SJCRH30 (cell line): ENCODE data around the gene ARHGEF25. TPM values are rescaled to one million over a fixed set of nuclear protein-coding genes. Genes with fewer than 3 reads are reported as not detected.
A peak's percentile ranks its signal among the peaks of the same experiment; 100 is the strongest.
"Not testable (repeated sequence)": the region's sequence is repeated elsewhere in the genome, so short reads cannot be mapped to it uniquely, and the experiment has no call there.

Experiments used
- DNase-seq, 2 experiments: peaks; one replicate each; pipeline ENCODE4 v3.0.0-alpha.2; 2015 to 2020
- H3K27ac ChIP-seq: fragments of 250-450 bp; sonication (Bioruptor Pico); 2 replicates; pipeline ENCODE4 v1.5.1; 2020; ENCODE audit warnings: mild to moderate bottlenecking, moderate library complexity
- H3K27me3 ChIP-seq: fragments of 250-450 bp; sonication (Bioruptor Pico); 2 replicates; pipeline ENCODE4 v1.5.1; 2020; ENCODE audit warnings: mild to moderate bottlenecking, moderate library complexity
- H3K36me3 ChIP-seq: fragments of 250-450 bp; sonication (Bioruptor Pico); 2 replicates; pipeline ENCODE4 v1.5.1; 2020; ENCODE audit warnings: mild to moderate bottlenecking, moderate library complexity
- H3K4me1 ChIP-seq: fragments of 250-450 bp; sonication (Bioruptor Pico); 2 replicates; pipeline ENCODE4 v1.5.1; 2020; ENCODE audit warnings: mild to moderate bottlenecking, moderate library complexity
- H3K4me3 ChIP-seq: fragments of 250-450 bp; sonication (Bioruptor Pico); 2 replicates; pipeline ENCODE4 v1.5.1; 2020; ENCODE audit warnings: mild to moderate bottlenecking, moderate library complexity
- H3K9me3 ChIP-seq: fragments of 250-450 bp; sonication (Bioruptor Pico); replicated peaks from 2 replicates; pipeline ENCODE4 v1.5.1; 2020; ENCODE audit warnings: mild to moderate bottlenecking, moderate library complexity
- total RNA-seq: library from RNA; depleted of rRNA; stranded (reverse); fragments of >200 nt; shearing (Covaris generic); gene quantifications from 2 replicates; pipeline ENCODE4 v1.2.3, GENCODE V29; 2014

The ARHGEF25 gene
- total RNA-seq, 1 experiment from 2014 or later = 262 TPM

- Histone ChIP-seq H3K27me3 (no peaks in the 10 kb centered on the region), H3K27ac (no peak overlapping the region), H3K4me1 (peaks cover 4% of the 10 kb centered on the region; the same call in 1 of the 2 replicates), H3K36me3 (peaks cover 30% of the 10 kb centered on the region), H3K9me3 (no peaks in the 10 kb centered on the region), H3K4me3 (no peak overlapping the region)
- peak in 1 of 2 experiments; percentile 40 for DNase-seq
Observed at GRCh38 chr12:57627501-57628279, 16.5 kb downstream of the ARHGEF25 start.

DNA sequence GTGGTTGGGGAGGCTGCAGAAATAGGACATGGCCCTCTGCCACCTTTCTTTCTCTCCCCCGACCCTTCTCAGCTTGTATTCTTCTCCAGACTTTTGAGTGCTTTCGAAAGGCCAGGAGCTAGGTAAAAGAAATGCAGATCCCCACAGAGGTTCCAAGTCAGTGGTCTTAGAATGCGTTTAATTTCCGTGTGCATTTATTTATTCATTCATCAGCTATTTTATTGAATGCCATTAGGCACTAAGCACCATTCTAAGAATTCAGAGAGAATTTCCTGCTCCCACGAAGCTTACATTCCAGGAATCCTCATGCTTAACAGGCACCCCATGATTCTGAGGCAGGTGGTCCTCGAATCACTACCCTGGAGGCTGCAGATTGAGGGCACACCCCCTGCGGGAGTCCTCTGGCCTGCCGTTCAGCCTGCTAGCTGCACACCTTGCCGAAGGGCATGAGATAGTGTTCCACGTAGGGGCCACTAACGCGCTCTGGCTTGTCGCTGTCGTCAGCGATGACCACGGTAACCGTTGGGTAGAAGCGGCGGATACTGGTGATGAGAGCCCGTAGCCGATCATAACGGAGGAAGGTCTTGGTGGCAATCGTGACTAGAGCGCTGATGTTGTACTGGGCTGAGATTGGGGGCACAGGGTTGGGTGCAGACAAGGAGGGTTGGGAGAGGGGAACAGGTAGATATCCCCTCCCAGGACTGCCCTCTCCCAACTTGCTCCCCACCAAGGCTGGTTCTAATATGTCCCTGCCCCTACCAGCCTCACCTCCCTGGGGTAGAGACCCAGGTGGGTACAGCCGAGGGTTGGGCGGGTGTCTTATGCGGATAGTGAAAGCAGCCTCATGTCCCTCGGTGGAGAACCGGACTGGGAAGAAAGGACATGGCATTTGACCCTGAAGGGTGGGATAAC lies 17.3 kb downstream of the ARHGEF25 start:
- Histone ChIP-seq H3K27ac (no peak overlapping the region), H3K36me3 (peaks cover 30% of the 10 kb centered on the region), H3K4me3 (no peak overlapping the region), H3K4me1 (peaks cover 4% of the 10 kb centered on the region; the same call in 1 of the 2 replicates), H3K27me3 (no peaks in the 10 kb centered on the region), H3K9me3 (no peaks in the 10 kb centered on the region)
- DNase-seq = peak in 1 of 2 experiments; percentile 26

DNA sequence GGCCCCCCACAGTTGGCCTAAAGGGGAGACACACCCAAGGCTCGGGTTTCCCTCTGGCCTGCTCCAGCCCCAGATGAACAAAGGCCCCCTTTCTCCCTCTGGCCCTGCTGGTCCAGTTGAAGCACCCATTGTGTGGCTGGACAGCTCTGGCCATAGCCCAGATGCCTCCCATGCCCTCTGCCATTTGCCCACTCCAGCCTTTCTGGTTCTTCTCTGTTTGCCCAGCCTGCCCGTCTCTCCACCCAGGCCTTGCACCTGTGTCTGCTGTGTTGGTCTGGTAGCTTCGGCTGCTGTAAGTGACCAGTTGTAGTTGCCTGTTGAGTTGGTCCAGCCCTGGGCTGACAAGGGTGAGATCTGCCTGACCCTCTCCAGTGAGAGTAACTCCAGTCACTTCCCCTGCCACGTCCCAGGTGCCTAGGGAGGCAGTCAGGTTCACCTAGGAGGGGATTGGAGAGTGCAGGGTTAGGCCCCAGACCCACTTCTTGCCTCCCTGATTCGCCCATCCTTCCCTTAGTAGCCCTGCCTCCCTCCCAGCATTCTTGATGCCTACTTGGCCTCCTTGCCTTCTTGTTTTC lies 18.7 kb downstream of the ARHGEF25 start:
- no peaks in the 10 kb centered on the region for H3K9me3 ChIP-seq
- no peaks in the 10 kb centered on the region for H3K27me3 ChIP-seq
- H3K36me3 ChIP-seq = peaks cover 30% of the 10 kb centered on the region

DNA sequence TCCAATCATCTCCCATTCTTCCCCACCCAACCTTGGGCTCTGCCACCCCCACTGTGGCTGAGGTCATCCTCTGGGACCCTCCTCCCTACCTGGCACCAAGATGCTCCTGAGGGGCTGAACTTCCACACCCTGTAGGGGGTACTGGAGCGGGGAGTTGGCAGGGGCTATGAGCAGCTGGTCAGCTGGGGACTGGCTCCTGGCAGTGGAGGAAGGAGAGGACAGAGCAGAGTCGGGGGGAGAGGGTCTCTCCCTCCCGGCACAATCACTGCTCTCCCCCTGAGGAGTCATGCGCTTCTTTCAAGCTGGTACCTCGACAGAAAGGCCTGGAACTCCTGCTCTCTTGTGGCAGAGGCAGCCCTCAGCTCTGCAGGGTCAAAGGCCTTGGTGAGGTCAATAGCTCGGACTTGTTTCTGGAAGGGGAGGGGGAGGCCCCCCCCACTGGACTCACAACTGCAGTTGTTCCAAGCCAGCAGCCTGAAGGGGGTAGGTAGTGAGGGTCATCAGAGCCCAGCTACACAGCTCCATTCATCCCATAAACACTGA lies 19.7 kb downstream of the ARHGEF25 start:
- Histone ChIP-seq H3K36me3 (peaks cover 27% of the 10 kb centered on the region), H3K27me3 (no peaks in the 10 kb centered on the region), H3K4me3 (no peak overlapping the region), H3K4me1 (peaks cover 4% of the 10 kb centered on the region; the same call in 1 of the 2 replicates), H3K9me3 (no peaks in the 10 kb centered on the region), H3K27ac (no peak overlapping the region)
- peak in 1 of 2 experiments; percentile 37 for DNase-seq

More for the DNA sequence above, 18.7 kb downstream of the ARHGEF25 start:
- peaks cover 4% of the 10 kb centered on the region; the same call in 1 of the 2 replicates for H3K4me1 ChIP-seq
- no peak overlapping the region for H3K4me3 ChIP-seq
- DNase-seq = peak; percentile 51 to 68
- no peak overlapping the region for H3K27ac ChIP-seq

DNA sequence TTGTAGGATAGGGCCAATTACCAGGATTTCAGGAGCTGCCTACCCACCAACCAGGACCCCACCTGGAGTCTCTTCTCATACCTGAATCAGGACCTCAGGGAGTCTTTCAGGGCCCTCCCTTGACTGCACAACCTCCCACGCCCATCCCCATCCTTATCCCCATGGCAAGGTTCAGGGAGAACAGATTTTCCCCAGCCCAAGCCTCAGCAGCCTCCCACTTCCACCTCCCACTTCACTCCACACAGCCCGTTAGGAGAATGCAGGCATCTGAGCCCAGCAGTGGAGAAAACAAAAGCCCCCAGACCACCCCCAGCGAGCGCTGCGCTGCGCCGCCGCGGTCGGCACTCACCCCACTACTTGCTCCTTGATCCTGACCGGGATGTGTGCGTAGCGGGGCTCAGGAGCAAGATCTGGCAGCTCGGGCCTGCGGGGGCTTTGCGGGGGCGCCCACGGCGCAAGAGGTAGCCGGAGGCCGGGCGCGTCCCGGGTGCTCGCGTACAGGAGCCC lies 20.4 kb downstream of the ARHGEF25 start:
- H3K27me3 ChIP-seq = no peaks in the 10 kb centered on the region
- peaks cover 4% of the 10 kb centered on the region; the same call in 1 of the 2 replicates for H3K4me1 ChIP-seq
- peaks cover 20% of the 10 kb centered on the region for H3K36me3 ChIP-seq
- H3K4me3 ChIP-seq = peak overlapping the region; percentile 73
- no peaks in the 10 kb centered on the region for H3K9me3 ChIP-seq
- peak in 1 of 2 experiments; percentile 33 for DNase-seq
- no peak overlapping the region for H3K27ac ChIP-seq

DNA sequence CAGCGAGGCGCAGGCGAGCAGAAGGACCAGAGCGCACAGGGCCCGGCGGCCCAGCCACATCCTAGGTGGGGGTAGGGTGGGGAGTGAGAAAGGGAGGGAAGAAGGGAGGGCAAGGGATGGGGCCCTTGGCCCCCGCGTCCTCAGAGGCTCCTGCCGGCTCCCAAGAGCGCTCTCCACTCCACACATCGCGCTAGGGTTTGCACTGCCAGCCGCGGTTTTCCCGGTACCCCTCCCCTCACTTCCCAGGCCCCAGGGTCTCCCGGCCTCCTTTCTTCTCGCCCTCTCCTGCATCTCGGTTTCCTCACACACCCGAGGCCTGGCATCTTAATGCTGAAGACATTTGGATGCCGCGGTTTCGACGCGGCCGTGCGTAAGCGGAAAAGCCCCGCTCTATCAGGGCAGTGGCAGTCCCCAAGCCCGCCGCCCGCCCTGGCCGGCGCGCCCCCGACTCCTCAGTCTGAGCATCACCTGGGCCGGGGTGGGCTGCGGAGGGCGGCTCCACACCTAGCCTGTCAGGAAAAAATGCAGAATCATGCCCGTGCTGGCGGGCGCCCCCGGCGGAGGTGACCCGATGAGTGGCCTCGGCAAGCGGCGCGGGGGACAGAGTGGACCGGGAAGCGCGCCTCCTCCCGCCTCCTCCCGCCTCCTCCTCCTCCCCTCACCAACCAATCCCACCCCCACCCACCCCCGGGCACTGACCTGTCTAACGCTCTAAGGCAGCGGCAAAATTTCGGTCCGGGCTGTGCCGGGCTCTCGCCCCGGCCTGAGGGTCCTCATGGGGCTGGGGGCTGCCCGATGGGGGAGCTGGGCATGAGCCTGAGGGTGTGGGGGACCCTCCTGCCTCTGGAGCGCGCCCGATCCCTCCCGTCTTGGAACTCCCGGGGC lies 21.1 kb downstream of the ARHGEF25 start:
- DNase-seq = peak; percentile 73 to 76
- Histone ChIP-seq H3K27ac (peak overlapping the region; percentile 18; the same call in 1 of the 2 replicates), H3K4me3 (peak overlapping the region; percentile 73), H3K4me1 (peaks cover 4% of the 10 kb centered on the region; the same call in 1 of the 2 replicates), H3K9me3 (no peaks in the 10 kb centered on the region), H3K36me3 (peaks cover 15% of the 10 kb centered on the region), H3K27me3 (no peaks in the 10 kb centered on the region)

- Histone ChIP-seq H3K4me1 (peaks cover 4% of the 10 kb centered on the region; the same call in 1 of the 2 replicates), H3K4me3 (peak within 1 kb of the TSS; percentile 73), H3K9me3 (no peaks in the 10 kb centered on the region), H3K36me3 (peaks cover 11% of the 10 kb centered on the region), H3K27me3 (no peaks in the 10 kb centered on the region), H3K27ac (peak within 1 kb of the TSS; percentile 18; the same call in 1 of the 2 replicates)
- peak; percentile 96 to 100 for DNase-seq
Observed at GRCh38 chr12:57632958-57633840, 22.0 kb downstream of the ARHGEF25 start, which contains the start of gene B4GALNT1. TSS of gene B4GALNT1 (minus strand) at chr12:57633201. CDS start at chr12:57632132, 1,069 bp downstream.

DNA sequence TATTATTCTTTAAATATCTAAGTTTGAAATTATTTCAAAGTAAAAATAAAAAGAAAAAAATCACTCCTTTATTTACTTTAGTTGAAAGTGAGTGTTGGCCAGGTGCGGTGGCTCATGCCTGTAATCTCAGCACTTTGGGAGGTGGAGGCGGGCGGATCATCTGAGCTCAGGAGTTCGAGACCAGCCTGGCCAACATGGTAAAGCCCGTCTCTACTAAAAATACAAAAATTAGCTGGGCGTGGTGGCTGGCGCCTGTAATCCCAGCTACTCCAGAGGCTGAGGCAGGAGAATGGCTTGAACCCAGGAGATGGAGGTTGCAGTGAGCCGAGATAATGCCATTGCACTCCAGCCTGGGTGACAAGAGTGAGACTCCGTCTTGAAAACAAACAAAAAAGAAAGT lies 25.5 kb downstream of the ARHGEF25 start:
- H3K27ac ChIP-seq, H3K27me3 ChIP-seq, H3K4me3 ChIP-seq: not testable (repeated sequence)

GRCh38 chr12:57637364-57637763 lies 26.1 kb downstream of the ARHGEF25 start:
- 0 out of 2 replicates have a peak, but pooled peaks cover 4% of the 10 kb centered on the region for H3K9me3 ChIP-seq
- H3K4me1 ChIP-seq = no peaks in the 10 kb centered on the region
- H3K4me3 ChIP-seq = no peak overlapping the region
- peaks cover 14% of the 10 kb centered on the region; the same call in 1 of the 2 replicates for H3K27me3 ChIP-seq
- no peak overlapping the region for H3K27ac ChIP-seq
- peak; percentile 19 to 43 for DNase-seq
- H3K36me3 ChIP-seq = no peaks in the 10 kb centered on the region

More for the DNA sequence above, 25.5 kb downstream of the ARHGEF25 start:
- H3K9me3 ChIP-seq, H3K4me1 ChIP-seq, H3K36me3 ChIP-seq: not testable (repeated sequence)
- peak in 1 of 2 experiments; percentile 11 for DNase-seq

- peaks cover 14% of the 10 kb centered on the region; the same call in 1 of the 2 replicates for H3K27me3 ChIP-seq
- DNase-seq = peak in 1 of 2 experiments; percentile 62
- no peak overlapping the region for H3K4me3 ChIP-seq
- 0 out of 2 replicates have a peak, but pooled peaks cover 4% of the 10 kb centered on the region for H3K9me3 ChIP-seq
- no peak overlapping the region for H3K27ac ChIP-seq
- no peaks in the 10 kb centered on the region for H3K4me1 ChIP-seq
- no peaks in the 10 kb centered on the region for H3K36me3 ChIP-seq
Observed at GRCh38 chr12:57638096-57638495, 26.9 kb downstream of the ARHGEF25 start.

DNA sequence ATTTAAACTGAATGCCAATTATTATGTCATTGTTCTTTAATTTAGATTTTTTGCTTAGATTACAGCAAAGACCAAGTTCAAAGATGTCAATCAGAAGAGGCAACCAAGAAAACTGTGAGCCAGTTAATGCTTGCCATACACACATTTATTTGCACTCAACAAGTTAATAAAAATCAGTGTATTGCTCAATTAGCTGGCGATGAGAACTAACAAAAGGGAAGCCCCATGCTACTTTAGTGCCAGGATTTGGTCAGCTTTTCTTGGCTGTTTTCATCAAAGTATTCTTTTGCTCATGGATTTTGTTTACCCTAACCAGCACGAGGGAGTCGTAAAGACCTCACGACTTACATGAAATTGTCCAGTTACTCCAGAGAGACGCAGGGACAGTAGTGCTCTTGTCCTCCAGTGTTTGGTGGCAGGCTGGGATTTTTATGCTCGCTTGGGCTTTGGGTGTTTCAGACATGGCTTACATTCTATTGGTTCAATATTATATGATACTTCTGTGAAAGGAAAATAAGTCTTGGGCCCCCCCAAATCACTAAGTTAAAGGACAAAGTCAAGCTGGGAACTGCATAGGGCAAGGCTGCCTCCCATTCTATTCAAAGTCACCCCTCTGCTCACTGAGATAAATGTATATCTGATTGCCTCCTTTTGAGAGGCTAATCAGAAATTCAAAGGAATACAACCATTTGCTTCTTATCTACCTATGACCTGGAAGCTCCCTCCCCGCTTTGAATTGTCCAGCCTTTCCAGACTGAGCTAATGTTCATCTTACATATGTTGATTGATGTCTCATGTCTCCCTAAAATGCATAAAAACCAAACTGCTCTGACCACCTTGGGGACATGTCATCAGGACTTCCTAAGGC lies 29.2 kb downstream of the ARHGEF25 start:
- H3K36me3 ChIP-seq = no peaks in the 10 kb centered on the region
- peaks cover 22% of the 10 kb centered on the region for H3K9me3 ChIP-seq
- H3K4me3 ChIP-seq = no peak overlapping the region
- peaks cover 14% of the 10 kb centered on the region; the same call in 1 of the 2 replicates for H3K27me3 ChIP-seq
- DNase-seq = no peak
- H3K27ac ChIP-seq = no peak overlapping the region
- H3K4me1 ChIP-seq = no peaks in the 10 kb centered on the region
